C4-2B (cell line): Measurements from ENCODE around the gene SLC31A1.

Experiments used
- H3K27ac ChIP-seq: fragments of 450-650 bp; 2 replicates; pipeline ENCODE4 v1.5.1; 2017
- ZFX ChIP-seq: fragments of 450-650 bp; IDR thresholded peaks from 2 replicates; pipeline ENCODE4 v1.6.1; 2017
- TF ChIP-seq, protein P1 (sequence below): fragments of 450-650 bp; conservative IDR thresholded peaks from 2 replicates; pipeline ENCODE4 v1.5.1; 2017; ENCODE audit warnings: mild to moderate bottlenecking

Gene SLC31A1

DNA sequence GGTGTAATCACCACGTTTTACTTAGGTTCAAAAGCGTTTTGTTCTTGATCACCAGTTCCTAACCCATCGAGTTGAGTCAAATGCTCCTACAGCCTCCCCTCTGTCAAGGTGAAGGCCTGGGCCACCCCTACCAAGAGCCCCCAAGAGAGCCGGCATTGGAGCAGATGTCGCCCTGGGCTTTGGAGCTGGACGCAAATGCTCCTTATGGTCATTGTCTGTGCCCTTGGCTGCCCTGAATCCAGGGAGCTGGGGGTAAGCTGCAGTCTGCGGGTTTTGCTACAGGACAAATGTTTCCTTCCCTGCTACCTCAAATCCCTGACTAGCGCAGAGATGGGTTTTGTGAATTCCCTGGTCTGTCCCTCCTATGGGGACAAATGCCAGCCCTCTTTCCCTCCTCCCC lies 77.0 kb downstream of the SLC31A1 start:
- no peak for TF ChIP-seq ZFX
- TF ChIP-seq, protein P1, sequence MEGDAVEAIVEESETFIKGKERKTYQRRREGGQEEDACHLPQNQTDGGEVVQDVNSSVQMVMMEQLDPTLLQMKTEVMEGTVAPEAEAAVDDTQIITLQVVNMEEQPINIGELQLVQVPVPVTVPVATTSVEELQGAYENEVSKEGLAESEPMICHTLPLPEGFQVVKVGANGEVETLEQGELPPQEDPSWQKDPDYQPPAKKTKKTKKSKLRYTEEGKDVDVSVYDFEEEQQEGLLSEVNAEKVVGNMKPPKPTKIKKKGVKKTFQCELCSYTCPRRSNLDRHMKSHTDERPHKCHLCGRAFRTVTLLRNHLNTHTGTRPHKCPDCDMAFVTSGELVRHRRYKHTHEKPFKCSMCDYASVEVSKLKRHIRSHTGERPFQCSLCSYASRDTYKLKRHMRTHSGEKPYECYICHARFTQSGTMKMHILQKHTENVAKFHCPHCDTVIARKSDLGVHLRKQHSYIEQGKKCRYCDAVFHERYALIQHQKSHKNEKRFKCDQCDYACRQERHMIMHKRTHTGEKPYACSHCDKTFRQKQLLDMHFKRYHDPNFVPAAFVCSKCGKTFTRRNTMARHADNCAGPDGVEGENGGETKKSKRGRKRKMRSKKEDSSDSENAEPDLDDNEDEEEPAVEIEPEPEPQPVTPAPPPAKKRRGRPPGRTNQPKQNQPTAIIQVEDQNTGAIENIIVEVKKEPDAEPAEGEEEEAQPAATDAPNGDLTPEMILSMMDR, result no peak
- H3K27ac ChIP-seq, result no peak overlapping the region

DNA sequence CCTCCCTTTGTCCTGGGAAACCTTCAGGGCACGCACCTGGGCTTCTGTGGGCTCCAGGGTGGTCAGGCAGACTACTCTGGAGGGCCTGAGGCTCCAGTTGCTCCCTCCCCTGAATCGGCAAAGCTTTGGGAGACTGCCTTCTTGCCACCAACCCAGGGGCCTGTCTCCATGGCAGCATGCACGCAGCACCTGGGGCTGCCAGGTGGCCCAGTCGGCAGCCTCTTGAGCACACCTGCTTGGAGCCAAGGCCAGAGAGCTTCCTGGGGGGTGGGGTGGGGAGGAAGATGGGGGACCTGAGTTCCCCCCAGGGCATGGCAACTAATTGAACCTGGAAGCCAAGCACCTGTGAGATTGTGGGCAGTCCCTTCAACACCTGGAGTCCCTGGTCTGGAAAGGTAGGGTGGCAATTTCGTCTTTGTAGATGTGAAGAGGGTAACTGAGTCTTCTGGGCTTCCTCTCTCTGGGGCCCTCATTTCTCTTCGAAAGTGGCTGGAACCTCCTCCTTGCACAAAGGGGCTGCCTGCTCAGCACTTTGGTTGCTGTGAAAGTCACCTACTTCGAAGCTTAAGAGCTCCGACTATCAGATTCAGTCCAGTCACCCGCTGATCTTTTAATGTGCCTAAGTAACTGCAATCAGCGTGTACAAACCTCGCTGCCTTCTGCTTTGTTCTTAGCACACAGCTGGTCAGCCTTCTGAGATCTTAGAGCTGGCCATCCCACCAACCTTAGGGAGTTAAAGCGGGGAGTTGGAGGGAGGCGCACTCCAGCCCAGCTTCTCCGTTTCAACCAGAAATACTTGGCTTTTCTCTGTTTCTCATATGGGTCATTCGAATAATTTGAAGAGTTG lies 77.8 kb downstream of the SLC31A1 start:
- TF ChIP-seq ZFX, result no peak
- TF ChIP-seq, protein P1, result no peak
- H3K27ac ChIP-seq, result no peak overlapping the region

DNA sequence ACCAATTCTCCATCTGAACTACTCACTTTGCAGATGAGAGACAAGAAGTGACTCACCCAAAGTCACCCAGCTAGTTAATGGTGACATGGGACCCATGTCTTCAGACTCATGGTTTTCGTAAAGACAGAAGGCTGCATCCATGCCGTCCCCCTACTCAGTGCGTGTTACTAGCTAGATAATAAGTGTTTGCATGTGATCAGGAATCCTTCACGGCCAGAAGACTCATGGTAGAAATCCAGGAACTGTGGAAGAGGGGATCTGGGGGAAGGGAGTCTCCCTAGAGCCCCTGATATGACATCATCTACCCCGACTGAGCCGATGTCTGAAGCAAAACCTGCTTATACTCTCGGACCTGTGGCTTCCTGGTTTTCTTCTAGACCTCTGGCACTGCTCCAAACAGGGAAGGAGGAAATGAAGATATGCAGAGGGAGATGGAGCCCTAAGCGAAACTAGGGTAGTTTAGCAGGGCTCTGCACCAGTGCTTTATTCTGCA lies 78.5 kb downstream of the SLC31A1 start:
- no peak overlapping the region for H3K27ac ChIP-seq
- TF ChIP-seq ZFX, result no peak
- TF ChIP-seq, protein P1, result no peak

DNA sequence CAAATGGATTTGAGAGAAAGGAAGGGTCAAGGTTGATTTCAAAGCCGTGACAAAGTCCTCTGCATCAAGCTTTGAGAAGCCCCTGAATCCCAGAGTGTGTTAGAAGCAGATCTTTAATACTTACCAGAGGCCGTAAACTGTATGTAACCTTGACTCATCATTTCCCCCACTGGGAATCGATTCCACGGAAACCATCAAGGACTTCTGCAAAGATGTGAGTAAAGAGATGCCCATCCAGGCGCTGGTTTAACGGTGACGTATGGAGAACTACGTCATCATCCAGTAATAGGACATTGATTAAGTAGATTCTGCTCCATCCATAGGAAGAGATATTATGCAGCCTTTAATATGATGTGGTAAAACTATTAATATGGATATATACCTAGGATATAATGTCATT lies 80.2 kb downstream of the SLC31A1 start:
- TF ChIP-seq, protein P1, result no peak
- no peak for TF ChIP-seq ZFX
- no peak overlapping the region for H3K27ac ChIP-seq

DNA sequence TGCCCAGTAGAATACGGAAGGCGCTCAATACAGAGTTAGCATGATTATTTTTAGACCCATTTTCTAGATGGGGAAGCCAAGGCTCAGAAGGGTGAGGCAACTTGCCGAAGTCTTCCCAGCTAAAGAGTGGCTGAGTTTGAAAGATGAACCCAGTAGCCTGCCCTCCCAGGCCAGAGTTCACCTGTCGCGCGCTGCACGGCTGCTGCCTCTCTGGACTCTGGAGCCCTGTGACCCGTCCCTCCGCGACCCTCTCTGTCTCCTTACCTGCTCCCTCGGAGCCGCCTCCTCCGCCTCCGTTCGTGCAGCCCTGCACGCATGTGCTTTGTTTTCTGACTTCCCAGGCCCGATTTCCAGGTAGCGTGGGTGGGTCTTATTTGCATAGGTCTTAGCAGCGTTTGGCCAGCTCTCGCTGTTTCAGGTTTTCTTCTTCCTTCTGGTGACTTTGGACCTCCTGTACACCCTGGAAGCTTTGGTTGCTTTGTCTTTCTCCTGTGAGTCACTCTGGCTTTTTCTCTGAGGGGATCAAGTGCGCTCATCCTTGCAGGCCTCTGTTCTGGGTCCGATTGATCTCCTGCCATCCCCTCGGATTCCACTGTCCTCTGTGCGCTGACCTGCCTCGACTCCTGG lies 81.6 kb downstream of the SLC31A1 start, which contains the start of gene RNF183:
TSS of gene RNF183 (minus strand) at position 585 of the 627 bp plus-strand sequence. CDS start 5,192 bp downstream, outside the sequence.
- H3K27ac ChIP-seq, result no peak within 1 kb of the TSS
- no peak for TF ChIP-seq ZFX
- TF ChIP-seq, protein P1, result no peak

DNA sequence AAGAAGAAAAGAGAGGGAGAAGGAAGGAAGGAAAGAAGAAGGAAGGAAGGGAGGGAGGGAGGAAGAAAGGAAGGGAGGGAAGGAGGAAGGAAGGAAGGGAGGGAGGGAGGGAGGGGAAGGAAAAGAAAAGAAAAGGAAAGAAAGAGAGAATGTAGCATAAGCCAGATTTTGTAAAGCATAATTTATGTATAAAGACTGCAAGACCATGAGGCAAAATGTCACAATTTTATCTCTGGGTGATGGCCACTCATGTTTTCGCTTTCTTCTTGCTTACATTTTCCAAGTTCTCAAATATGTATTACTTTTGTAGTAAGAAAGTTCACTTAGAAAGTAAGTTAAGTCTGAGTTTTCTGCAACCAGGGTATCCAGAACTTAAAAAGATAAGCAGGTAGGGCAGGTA lies 85.2 kb downstream of the SLC31A1 start:
- no peak overlapping the region for H3K27ac ChIP-seq
- TF ChIP-seq, protein P1, result no peak
- no peak for TF ChIP-seq ZFX

DNA sequence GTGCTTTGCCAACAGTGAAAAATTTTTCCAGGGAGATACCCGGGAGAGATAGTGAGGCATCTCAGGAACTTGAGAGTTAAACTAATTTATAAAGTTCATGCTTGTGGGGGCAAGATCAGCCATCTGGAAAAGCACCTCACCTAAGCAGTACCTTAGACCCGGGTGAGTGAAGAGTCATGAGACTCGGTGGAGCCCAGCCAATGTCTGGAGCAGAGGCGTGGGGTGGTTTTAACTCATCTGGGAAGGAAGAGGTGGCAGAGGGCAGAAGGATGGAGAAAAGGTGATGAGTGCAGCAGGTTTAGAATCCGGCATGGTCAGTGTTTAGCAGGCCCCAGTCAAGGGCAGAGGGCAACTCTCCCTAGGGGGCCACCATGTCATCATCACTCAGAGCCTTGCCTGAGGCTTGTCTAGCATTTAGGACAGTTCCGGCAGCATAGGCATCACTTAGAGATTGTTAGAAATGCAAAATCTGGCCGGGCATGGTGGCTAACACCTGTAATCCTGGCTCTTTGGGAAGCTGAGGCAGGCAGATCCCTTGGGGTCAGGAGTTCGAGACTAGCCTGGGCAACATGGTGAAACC lies 86.1 kb downstream of the SLC31A1 start:
- no peak overlapping the region for H3K27ac ChIP-seq
- no peak for TF ChIP-seq ZFX
- TF ChIP-seq, protein P1, result no peak
